T-cell (primary cell): ENCODE measurements around the gene DLGAP1. TPM values are rescaled to one million over a fixed set of nuclear protein-coding genes. Genes with fewer than 3 reads are reported as not detected.

Experiments
- ATAC-seq, 4 experiments: fragments of 200-7000 bp in 3 of 4; fragments of 150-1000 bp in 1 of 4; cut with Tn5 transposase; replicated peaks in 1 of 4; 1 replicate in 3 of 4; 2 replicates in 1 of 4; pipeline ENCODE4 v1.10.0; 2021; ENCODE audit warnings: moderate library complexity in 3 of 4, mild to moderate bottlenecking in 2 of 4, moderate number of reproducible peaks in 1 of 4
- CTCF ChIA-PET, 2 donors: fragments of 300-600 bp; sonication (Branson Sonifier 250); formaldehyde crosslinking; loops; one replicate each; lab custom pipeline; 2022; ENCODE audit warnings: antibody characterized with exemption in 2 of 2; lab: Charles Lee
- POLR2A ChIA-PET, 2 donors: fragments of 300-600 bp; sonication (Branson Sonifier 250); formaldehyde crosslinking; loops; one replicate each; lab custom pipeline; 2022; ENCODE audit warnings: antibody characterized with exemption in 2 of 2; lab: Charles Lee
- DNase-seq, 35 experiments: peaks; one replicate each; pipeline versions ENCODE4 v3.0.0 to v3.0.0-alpha.2; 2013 to 2023
- H3K27ac ChIP-seq: one replicate; pipeline ENCODE4 v1.5.1; 2013; ENCODE audit warnings: low read length
- H3K27me3 ChIP-seq, 2 experiments: replicated peaks in 1 of 2; 1 replicate in 1 of 2; 2 replicates in 1 of 2; pipeline versions ENCODE4 v1.6.1 to v1.7.0; 2013; ENCODE audit warnings: low read length in 1 of 2, mixed read lengths in 1 of 2; ENCODE audit not compliant: control insufficient read depth in 2 of 2, insufficient read depth in 2 of 2; ENCODE audit errors: extremely low read depth in 1 of 2
- H3K36me3 ChIP-seq, 2 donors: 1 replicate in 1 of 2; 2 replicates in 1 of 2; pipeline versions ENCODE4 v1.6.1 to v1.7.0; 2013; ENCODE audit warnings: low read length in 1 of 2; ENCODE audit not compliant: control insufficient read depth in 2 of 2, insufficient read depth in 1 of 2; ENCODE audit errors: extremely low read depth in 1 of 2
- H3K4me1 ChIP-seq, 2 experiments: 1 replicate in 1 of 2; 2 replicates in 1 of 2; pipeline versions ENCODE4 v1.6.1 to v1.7.0; 2013; ENCODE audit warnings: low read length in 2 of 2, mixed read lengths in 1 of 2; ENCODE audit not compliant: insufficient read depth in 2 of 2, control insufficient read depth in 1 of 2; ENCODE audit errors: extremely low read depth in 1 of 2
- H3K4me3 ChIP-seq, 2 donors: 1 replicate in 1 of 2; 2 replicates in 1 of 2; pipeline versions ENCODE4 v1.5.1 to v1.7.0; 2013; ENCODE audit warnings: mild to moderate bottlenecking in 2 of 2, low read length in 1 of 2, moderate library complexity in 1 of 2; ENCODE audit not compliant: control insufficient read depth in 1 of 2; ENCODE audit errors: extremely low read depth in 1 of 2
- H3K9me3 ChIP-seq: 2 replicates; pipeline ENCODE4 v1.7.0; 2013
- H3K27ac Mint-ChIP-seq, 2 donors: one replicate each; pipeline ENCODE4 v1.8.0; 2020 to 2021; ENCODE audit warnings: mild to moderate bottlenecking in 2 of 2, mixed read lengths in 2 of 2
- H3K27me3 Mint-ChIP-seq, 2 donors: one replicate each; pipeline ENCODE4 v1.8.0; 2021 to 2022; ENCODE audit warnings: mixed read lengths in 2 of 2
- H3K36me3 Mint-ChIP-seq: one replicate; pipeline ENCODE4 v1.8.0; 2021; ENCODE audit warnings: mixed read lengths
- H3K4me1 Mint-ChIP-seq, 3 donors: one replicate each; pipeline ENCODE4 v1.8.0; 2020 to 2022; ENCODE audit warnings: mixed read lengths in 3 of 3, mild to moderate bottlenecking in 1 of 3
- H3K4me3 Mint-ChIP-seq, 3 donors: one replicate each; pipeline ENCODE4 v1.8.0; 2020 to 2022; ENCODE audit warnings: mild to moderate bottlenecking in 3 of 3, mixed read lengths in 3 of 3, moderate library complexity in 3 of 3
- H3K9me3 Mint-ChIP-seq, 3 donors: one replicate each; pipeline ENCODE4 v1.8.0; 2020 to 2022; ENCODE audit warnings: mixed read lengths in 3 of 3
- WGBS: methylation state at CpG from one replicate; pipeline ENCODE4 v1.1.5; 2013; ENCODE audit warnings: missing lambda C conversion rate; ENCODE audit not compliant: insufficient coverage; 5-methylcytosine and 5-hydroxymethylcytosine counted together
- total RNA-seq, 35 experiments: library from RNA in 6 of 35; stranded (reverse) in 6 of 35; fragments of 120-200 nt in 1 of 35; gene quantifications; one replicate each; pipeline versions ENCODE4 v1.2.1 to v1.2.4 and lab custom pipeline; 2013 to 2026

DLGAP1 gene
- total RNA-seq, 5 donors from 2014 or later (not counting 1 experiment from before 2014, with no cell fraction given) = 0.25 to 1.8 (median 0.26) TPM

GRCh38 chr18:3623769-3624545, 831.1 kb downstream of the DLGAP1 start:
- Histone ChIP-seq H3K4me3 (no peak overlapping the region), H3K36me3 (no peaks in the 10 kb centered on the region), H3K9me3 (no peaks in the 10 kb centered on the region), H3K27ac (no peak overlapping the region), H3K27me3 (no peaks in the 10 kb centered on the region), H3K4me1 (peaks cover 8 to 14% of the 10 kb centered on the region in 2 experiments)
- Mint-ChIP-seq H3K4me1 (peaks cover 12 to 22% (median 20%) of the 10 kb centered on the region in 3 donors), H3K27ac (peak overlapping the region; percentile 71 to 80), H3K27me3 (no peaks in the 10 kb centered on the region), H3K36me3 (no peaks in the 10 kb centered on the region), H3K4me3 (peak overlapping the region in 1 of 3 donors; percentile 5), H3K9me3 (no peaks in the 10 kb centered on the region)
- DNase-seq (peak in 1 of 35 experiments; percentile 13), ATAC-seq (no peak)
- ChIA-PET POLR2A (no interaction called here), CTCF (no interaction called here)
- WGBS = 80% methylated on average over 21 of the region's 30 CpGs

GRCh38 chr18:3620146-3621119, 834.7 kb downstream of the DLGAP1 start:
- no peak overlapping the region for H3K4me3 ChIP-seq
- 82% methylated on average over 12 of the region's 18 CpGs for WGBS
- H3K36me3 Mint-ChIP-seq = no peaks in the 10 kb centered on the region
- no peaks in the 10 kb centered on the region for H3K27me3 Mint-ChIP-seq
- H3K4me1 ChIP-seq = peaks cover 8 to 14% of the 10 kb centered on the region in 2 experiments
- no peak overlapping the region for H3K27ac ChIP-seq
- no peak overlapping the region for H3K27ac Mint-ChIP-seq
- H3K27me3 ChIP-seq = no peaks in the 10 kb centered on the region
- peaks cover 0 to 4% (median 0%) of the 10 kb centered on the region in 3 donors for H3K9me3 Mint-ChIP-seq
- POLR2A ChIA-PET = no interaction called here
- H3K4me3 Mint-ChIP-seq = no peak overlapping the region
- H3K9me3 ChIP-seq = no peaks in the 10 kb centered on the region
- CTCF ChIA-PET = interaction anchor here in 1 of 2 donors (0.6 kb wide), 1 partner anchor 224 kb away, joined by 3 read pairs; no protein-coding TSS in a partner anchor
- DNase-seq (no peak), ATAC-seq (no peak)
- no peaks in the 10 kb centered on the region for H3K36me3 ChIP-seq
- peaks cover 12 to 18% (median 16%) of the 10 kb centered on the region in 3 donors for H3K4me1 Mint-ChIP-seq

DNA sequence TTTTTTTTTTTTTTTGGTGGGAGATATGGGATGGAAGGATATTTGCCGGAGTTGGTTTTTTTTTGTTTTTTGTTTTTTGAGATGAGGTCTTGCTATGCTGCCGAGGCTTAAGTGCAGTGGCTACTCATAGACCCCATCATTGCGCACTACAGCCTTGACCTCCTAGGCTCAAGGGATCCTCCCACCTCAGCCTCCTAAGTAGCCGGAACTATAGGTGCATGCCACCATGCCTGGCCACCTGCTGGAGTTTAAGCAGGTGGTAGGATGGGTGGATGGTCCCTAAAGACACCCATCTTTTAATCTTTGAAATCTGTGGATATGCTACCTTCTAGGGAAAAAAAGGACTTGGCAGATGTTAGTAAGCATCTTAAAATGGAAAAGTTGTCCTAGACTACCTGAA, 835.4 kb downstream of the DLGAP1 start:
- Histone ChIP-seq H3K9me3 (no peaks in the 10 kb centered on the region), H3K4me1 (peaks cover 8 to 9% of the 10 kb centered on the region in 2 experiments), H3K27me3 (no peaks in the 10 kb centered on the region), H3K27ac (no peak overlapping the region), H3K4me3 (no peak overlapping the region), H3K36me3 (no peaks in the 10 kb centered on the region)
- DNase-seq = no peak
- WGBS = no CpG with 5 or more reads among the region's 4 CpGs
- CTCF ChIA-PET = no interaction called here
- no peaks in the 10 kb centered on the region for H3K36me3 Mint-ChIP-seq
- peaks cover 0 to 4% (median 0%) of the 10 kb centered on the region in 3 donors for H3K9me3 Mint-ChIP-seq
- peaks cover 6 to 11% (median 10%) of the 10 kb centered on the region in 3 donors for H3K4me1 Mint-ChIP-seq
- H3K27ac Mint-ChIP-seq = no peak overlapping the region
- no peak for ATAC-seq
- no peak overlapping the region for H3K4me3 Mint-ChIP-seq
- POLR2A ChIA-PET = no interaction called here
- no peaks in the 10 kb centered on the region for H3K27me3 Mint-ChIP-seq

GRCh38 chr18:3619222-3619621, 835.9 kb downstream of the DLGAP1 start:
- peaks cover 0 to 4% (median 0%) of the 10 kb centered on the region in 3 donors for H3K9me3 Mint-ChIP-seq
- H3K4me3 Mint-ChIP-seq = no peak overlapping the region

GRCh38 chr18:3616744-3617143, 838.4 kb downstream of the DLGAP1 start:
- Histone ChIP-seq H3K27me3 (no peaks in the 10 kb centered on the region), H3K4me3 (no peak overlapping the region), H3K9me3 (no peaks in the 10 kb centered on the region), H3K27ac (no peak overlapping the region), H3K4me1 (no peaks in the 10 kb centered on the region), H3K36me3 (no peaks in the 10 kb centered on the region)
- ChIA-PET POLR2A (no interaction called here), CTCF (no interaction called here)
- Mint-ChIP-seq H3K36me3 (no peaks in the 10 kb centered on the region), H3K4me3 (no peak overlapping the region), H3K27me3 (no peaks in the 10 kb centered on the region), H3K4me1 (no peaks in the 10 kb centered on the region), H3K27ac (no peak overlapping the region), H3K9me3 (peaks cover 0 to 4% (median 0%) of the 10 kb centered on the region in 3 donors)
- ATAC-seq = no peak
- no peak for DNase-seq
- WGBS = no CpG with 5 or more reads among the region's 3 CpGs

More at GRCh38 chr18:3619222-3619621, 835.9 kb downstream of the DLGAP1 start:
- Histone ChIP-seq H3K27ac (no peak overlapping the region), H3K36me3 (no peaks in the 10 kb centered on the region), H3K4me3 (no peak overlapping the region), H3K9me3 (no peaks in the 10 kb centered on the region), H3K4me1 (peaks cover 3 to 5% of the 10 kb centered on the region in 2 experiments), H3K27me3 (no peaks in the 10 kb centered on the region)
- DNase-seq (no peak), ATAC-seq (no peak)
- H3K27ac Mint-ChIP-seq = no peak overlapping the region
- ChIA-PET CTCF (interaction anchor here in 1 of 2 donors (0.7 kb wide), 1 partner anchor 32 kb away, joined by 3 read pairs; no protein-coding TSS in a partner anchor), POLR2A (no interaction called here)
- no peaks in the 10 kb centered on the region for H3K27me3 Mint-ChIP-seq
- H3K36me3 Mint-ChIP-seq = no peaks in the 10 kb centered on the region
- 100% methylated on average over 2 of the region's 3 CpGs for WGBS
- peaks cover under 1 to 6% (median 5%) of the 10 kb centered on the region in 3 donors for H3K4me1 Mint-ChIP-seq

GRCh38 chr18:3616142-3616541, 839.0 kb downstream of the DLGAP1 start:
- DNase-seq (no peak), ATAC-seq (no peak)
- H3K27me3 ChIP-seq = no peaks in the 10 kb centered on the region
- H3K4me1 ChIP-seq = no peaks in the 10 kb centered on the region
- H3K9me3 ChIP-seq = no peaks in the 10 kb centered on the region
- no peak overlapping the region for H3K4me3 ChIP-seq
- no peaks in the 10 kb centered on the region for H3K36me3 ChIP-seq
- no peaks in the 10 kb centered on the region for H3K36me3 Mint-ChIP-seq
- no peaks in the 10 kb centered on the region for H3K4me1 Mint-ChIP-seq
- no peaks in the 10 kb centered on the region for H3K27me3 Mint-ChIP-seq
- CTCF ChIA-PET = no interaction called here
- POLR2A ChIA-PET = no interaction called here
- H3K27ac ChIP-seq = no peak overlapping the region
- 81% methylated on average over 3 of the region's 6 CpGs for WGBS
- H3K9me3 Mint-ChIP-seq = peaks cover 0 to 4% (median 0%) of the 10 kb centered on the region in 3 donors
- H3K27ac Mint-ChIP-seq = no peak overlapping the region
- no peak overlapping the region for H3K4me3 Mint-ChIP-seq
